SU-DHL-6 (cell line): ENCODE measurements around the gene RO60.
"Not testable (repeated sequence)": the region's sequence is repeated elsewhere in the genome, so short reads cannot be mapped to it uniquely, and the experiment has no call there.

Experiments used
- EZH2phosphoT487 ChIP-seq: fragments of 200-600 bp; sonication (generic), shearing (Covaris generic); conservative IDR thresholded peaks from 2 replicates; pipeline ENCODE4 v1.6.1; 2018; ENCODE audit warnings: mild to moderate bottlenecking, antibody characterized with exemption, low read length, moderate library complexity, mixed read lengths
- TF ChIP-seq, protein P1 (sequence below): fragments of 200-600 bp; sonication (generic); IDR thresholded peaks from one replicate; pipeline ENCODE4 v1.5.1; 2017; ENCODE audit warnings: antibody characterized with exemption, mild to moderate bottlenecking, low read length, moderate library complexity; ENCODE audit not compliant: insufficient read depth, poor library complexity, severe bottlenecking

DNA sequence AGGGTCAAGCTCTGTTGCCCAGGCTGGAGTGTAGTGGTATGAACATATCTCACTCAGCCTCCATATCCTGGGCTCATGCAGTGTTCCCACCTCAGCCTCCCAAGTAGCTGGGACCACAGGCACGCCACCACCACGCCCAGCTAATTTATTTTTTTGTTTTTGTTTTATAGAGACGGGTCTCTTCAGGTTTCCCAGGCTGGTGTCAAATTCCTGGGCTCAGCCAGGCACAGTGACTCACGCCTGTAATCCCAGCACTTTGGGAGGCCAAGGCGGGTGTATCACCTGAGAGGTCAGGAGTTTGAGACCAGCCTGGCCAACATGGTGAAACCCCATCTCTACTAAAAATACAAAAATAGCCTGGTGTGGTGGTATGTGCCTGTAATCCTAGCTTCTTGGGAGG is 10.5 kb upstream of the RO60 start:
- TF ChIP-seq, protein P1, sequence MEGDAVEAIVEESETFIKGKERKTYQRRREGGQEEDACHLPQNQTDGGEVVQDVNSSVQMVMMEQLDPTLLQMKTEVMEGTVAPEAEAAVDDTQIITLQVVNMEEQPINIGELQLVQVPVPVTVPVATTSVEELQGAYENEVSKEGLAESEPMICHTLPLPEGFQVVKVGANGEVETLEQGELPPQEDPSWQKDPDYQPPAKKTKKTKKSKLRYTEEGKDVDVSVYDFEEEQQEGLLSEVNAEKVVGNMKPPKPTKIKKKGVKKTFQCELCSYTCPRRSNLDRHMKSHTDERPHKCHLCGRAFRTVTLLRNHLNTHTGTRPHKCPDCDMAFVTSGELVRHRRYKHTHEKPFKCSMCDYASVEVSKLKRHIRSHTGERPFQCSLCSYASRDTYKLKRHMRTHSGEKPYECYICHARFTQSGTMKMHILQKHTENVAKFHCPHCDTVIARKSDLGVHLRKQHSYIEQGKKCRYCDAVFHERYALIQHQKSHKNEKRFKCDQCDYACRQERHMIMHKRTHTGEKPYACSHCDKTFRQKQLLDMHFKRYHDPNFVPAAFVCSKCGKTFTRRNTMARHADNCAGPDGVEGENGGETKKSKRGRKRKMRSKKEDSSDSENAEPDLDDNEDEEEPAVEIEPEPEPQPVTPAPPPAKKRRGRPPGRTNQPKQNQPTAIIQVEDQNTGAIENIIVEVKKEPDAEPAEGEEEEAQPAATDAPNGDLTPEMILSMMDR = not testable (repeated sequence)
- not testable (repeated sequence) for TF ChIP-seq EZH2phosphoT487
